SIG-M5 (cell line): ENCODE measurements around the gene OR2A2.
"Not testable (repeated sequence)": the region's sequence is repeated elsewhere in the genome, so short reads cannot be mapped to it uniquely, and the experiment has no call there.

Experiments used
- DNase-seq: peaks from one replicate; lab custom pipeline; 2025; lab: John Stamatoyannopoulos, UW

Gene OR2A2, protein sequence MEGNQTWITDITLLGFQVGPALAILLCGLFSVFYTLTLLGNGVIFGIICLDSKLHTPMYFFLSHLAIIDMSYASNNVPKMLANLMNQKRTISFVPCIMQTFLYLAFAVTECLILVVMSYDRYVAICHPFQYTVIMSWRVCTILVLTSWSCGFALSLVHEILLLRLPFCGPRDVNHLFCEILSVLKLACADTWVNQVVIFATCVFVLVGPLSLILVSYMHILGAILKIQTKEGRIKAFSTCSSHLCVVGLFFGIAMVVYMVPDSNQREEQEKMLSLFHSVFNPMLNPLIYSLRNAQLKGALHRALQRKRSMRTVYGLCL

DNA sequence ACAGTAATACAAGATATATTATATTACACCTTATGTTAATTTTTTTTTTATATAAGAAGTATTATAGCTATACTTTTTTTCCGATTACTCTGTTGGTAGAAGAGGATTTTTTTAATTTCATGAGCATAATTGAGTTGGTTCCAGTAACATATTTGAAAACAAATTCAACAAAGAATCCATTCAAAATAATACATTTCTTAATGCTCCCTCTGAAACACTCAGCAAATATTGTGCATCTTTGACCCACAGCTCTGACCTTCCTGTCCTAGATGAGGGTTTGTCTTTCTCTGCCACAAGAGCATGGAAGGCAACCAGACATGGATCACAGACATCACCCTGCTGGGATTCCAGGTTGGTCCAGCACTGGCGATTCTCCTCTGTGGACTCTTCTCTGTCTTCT, at the start of gene OR2A2:
TSS of gene OR2A2 (plus strand) at position 301 of the 400 bp plus-strand sequence. CDS start at position 301, 0 bp downstream.
- no peak for DNase-seq

DNA sequence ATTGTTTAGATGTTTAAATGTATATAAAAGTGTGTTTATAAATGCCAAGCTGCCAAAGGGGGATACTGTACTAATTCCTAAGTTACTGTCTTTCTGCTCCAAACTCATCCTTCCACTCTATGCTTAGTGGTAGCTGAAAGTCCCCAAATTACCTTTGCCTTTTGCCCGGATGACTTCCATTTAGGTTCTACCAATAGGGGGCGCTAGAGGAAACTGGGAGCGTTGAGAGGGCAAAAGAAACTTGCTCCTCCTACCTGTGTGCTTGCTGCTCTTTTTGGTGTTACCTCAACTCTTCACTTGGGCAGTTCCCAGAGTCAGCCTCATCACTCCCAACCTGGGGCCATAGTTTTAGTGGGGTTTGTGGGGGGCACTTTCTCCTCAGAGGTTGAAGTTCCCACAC, 45.7 kb upstream of the OR2A2 start:
- DNase-seq: no peak

GRCh38 chr7:144069511-144069910, 39.9 kb upstream of the OR2A2 start, which contains the start of gene OR2A25:
Gene OR2A25, plus strand, starts transcription at chr7:144069811. Its CDS starts 4,409 bp downstream, at chr7:144074220.
- no peak for DNase-seq

DNA sequence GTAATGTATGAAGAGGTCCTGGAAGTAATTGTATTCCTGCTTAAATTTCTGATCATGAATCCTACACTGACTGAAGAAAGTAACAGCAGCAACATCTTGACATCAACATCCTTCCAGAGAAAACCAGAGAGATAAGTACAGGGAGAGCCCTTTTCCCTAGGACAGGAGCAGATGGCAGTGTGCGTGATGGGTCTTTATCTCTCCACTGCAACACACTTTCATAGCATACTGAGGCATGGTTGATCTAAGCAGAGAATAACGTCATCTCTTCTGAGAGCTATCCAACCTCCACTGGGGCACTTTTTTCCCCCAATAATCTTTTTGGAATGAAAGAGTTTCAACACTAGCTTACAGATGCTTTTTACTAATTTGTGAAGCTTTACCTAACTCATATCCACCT, 39.4 kb upstream of the OR2A2 start:
- no peak for DNase-seq

DNA sequence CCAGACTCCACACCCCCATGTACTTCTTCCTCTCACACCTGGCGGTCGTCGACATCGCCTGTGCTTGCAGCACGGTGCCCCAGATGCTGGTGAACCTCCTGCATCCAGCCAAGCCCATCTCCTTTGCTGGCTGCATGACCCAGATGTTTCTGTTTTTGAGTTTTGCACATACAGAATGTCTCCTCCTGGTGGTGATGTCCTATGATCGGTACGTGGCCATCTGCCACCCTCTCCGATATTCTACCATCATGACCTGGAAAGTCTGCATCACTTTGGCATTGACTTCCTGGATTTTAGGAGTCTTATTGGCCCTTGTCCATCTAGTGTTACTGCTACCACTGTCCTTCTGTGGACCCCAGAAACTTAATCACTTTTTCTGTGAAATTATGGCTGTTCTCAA, 35.0 kb upstream of the OR2A2 start:
- DNase-seq: no peak

DNA sequence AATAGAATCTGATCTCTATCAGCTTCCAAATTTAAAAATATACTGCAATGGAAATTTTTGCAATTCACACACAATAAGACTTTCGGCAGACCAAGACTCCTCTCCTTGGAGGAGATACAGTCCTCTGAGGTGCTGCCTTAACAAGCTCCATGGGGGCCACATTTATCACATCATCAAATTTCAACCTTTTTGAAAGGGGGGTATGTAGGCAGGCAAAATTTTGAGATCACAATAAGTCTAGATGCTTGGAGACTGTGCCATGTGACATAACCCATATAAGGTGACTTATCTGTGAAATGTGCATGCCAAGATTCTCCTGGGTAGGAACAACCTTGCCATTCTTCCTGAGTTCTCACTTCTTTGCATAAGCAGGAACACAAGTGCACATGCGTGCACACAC, 23.4 kb upstream of the OR2A2 start, which contains the start of gene OR2A12:
TSS of gene OR2A12 (plus strand) at position 301 of the 400 bp plus-strand sequence. CDS start 8,830 bp downstream, outside the sequence.
- no peak for DNase-seq

DNA sequence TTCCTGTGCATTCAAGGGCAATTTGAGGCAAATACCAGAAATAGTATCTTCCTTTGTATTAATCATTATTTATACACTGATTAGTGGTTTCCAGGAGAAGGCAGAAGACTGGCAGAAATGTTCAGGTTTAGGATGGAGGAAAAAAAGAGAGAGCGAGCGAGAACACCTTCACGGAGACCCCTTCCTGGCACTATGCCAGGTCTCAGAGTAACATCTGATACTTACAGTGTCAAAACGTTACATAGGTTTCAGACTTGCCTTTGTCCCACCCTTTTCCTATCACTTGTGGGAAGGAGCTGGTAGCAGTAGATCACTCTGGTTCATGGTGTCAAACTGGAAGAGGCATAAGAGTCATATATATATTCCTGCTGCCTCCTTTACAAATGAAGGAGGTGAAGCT, 22.7 kb upstream of the OR2A2 start:
- DNase-seq: no peak

DNA sequence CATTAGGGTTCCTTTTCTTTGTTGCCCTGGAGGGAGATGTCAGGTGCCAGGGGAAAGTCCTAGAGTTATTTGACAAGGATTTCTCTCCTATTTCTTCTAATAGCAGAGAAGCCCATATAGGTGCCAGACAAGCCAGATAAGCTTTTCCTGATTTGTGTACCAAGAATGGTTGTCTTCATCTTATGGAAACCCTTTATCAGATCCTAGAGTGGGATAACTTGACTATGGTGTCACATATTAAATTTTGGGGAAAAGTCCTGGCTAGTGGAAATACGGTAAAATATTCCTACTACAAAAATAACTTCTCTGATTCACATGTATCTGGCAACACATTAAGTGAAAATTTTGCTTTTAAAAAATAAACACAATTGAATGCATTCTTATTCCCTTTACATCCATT, 22.2 kb upstream of the OR2A2 start:
- no peak for DNase-seq

GRCh38 chr7:144090667-144091066, 18.7 kb upstream of the OR2A2 start:
- DNase-seq: no peak

DNA sequence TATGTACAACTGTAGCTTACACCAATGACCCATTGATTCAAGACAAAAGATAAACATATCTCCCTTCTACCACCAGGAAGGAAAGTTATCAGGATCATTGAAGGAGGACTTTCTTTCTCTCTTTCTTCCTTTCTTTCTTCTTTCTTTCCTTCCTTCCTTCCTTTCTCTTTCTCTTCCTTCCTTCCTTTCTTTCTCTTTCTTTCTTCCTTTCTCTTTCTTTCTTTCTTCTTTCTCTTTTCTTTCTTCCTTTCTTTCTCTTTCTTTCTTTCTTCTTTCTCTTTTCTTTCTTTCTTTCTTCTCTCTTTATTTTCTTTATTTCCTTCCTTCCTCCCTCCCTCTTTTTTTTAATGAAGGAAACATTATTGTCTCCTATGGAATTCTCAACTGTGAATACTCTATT, 10.6 kb upstream of the OR2A2 start:
- no peak for DNase-seq

DNA sequence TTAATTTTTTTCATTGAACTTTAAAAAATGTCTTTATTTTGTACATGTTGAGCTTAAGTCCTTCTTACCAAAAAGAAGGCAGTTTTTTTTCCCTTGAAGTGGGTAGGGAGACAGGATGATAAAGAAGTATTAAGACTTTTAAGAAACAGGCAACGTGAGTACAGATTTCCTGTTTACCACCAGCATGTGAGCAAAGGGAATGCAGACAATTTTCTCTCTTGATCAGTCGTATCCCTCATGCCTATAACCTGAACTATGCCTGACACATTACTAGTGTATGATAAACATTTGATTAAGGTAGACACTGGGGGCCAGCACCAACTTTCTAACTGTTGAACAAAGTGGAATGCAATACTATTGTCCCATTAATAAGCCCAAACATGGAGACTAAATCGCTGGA, 8.8 kb upstream of the OR2A2 start:
- DNase-seq: no peak

GRCh38 chr7:144102041-144102440, 7.3 kb upstream of the OR2A2 start:
- DNase-seq: no peak

DNA sequence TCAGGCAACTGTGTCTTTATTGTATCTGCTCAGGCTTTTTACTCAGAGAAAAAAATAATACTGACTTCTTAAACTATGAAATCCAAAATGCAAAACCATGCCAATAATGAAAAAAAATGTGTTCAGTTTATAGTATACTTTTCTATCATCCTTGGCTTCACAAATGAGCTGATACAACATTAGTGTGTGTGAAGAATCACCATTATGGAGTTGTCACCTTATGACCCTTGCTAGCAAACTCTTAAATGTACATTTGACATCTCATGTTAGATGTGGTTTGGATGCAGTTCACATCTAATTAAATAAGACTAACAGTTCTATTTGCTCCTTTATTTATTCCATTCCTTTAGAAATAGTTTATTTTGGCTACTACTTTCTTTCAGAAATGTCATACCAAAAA, 4.2 kb upstream of the OR2A2 start:
- DNase-seq: no peak

DNA sequence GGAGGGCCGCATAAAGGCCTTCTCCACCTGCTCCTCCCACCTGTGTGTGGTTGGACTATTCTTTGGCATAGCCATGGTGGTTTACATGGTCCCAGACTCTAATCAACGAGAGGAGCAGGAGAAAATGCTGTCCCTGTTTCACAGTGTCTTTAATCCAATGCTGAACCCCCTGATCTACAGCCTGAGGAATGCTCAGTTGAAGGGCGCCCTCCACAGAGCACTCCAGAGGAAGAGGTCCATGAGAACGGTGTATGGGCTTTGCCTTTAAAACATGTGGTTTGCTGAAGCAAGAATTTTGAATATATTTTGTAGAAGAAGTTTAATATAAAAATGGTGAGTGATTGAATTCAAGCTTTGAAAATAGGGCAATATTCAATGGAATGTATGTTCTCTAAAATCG, 889 bp downstream of the OR2A2 start:
- DNase-seq: no peak

DNA sequence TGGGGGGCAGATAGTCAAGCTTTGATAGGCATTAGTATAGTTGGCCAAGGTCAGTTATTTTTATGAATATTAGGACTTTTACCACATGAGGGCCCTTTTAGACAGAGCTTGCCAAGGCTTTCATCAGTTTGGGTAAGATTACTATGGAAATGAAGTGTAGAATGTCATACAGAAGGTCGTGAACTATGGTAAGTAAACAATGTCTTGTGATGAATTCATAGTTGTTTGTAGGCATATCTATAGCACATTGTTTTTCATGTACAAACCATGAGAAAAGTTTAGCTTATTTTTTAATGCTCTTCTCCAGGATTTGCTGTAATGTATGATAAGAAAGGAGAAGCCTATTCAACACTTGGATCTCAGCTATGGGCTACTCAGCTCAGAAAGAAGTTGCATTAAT, 4.3 kb downstream of the OR2A2 start:
- DNase-seq: no peak

GRCh38 chr7:144118341-144118740, 9.0 kb downstream of the OR2A2 start:
- DNase-seq: no peak

DNA sequence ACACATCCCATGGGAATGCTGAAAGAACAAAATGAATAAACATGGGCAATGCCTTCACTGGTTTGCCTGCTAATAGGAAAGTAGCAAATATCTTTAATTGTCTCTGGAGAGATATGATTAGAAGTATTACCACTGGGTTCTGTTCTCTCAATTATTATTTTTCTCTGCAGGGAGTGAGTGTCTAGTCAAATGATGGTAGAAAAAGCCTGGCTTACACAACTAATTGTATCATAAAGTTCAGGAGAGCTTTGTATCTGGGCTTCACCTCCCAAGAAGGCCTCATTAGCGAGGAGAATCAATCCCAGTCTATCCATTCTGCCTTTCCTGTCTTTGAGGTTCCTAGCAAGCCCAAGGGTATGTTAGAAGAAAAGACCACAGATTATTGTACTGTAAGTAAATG, 13.5 kb downstream of the OR2A2 start, which contains the start of gene OR2A14:
TSS of gene OR2A14 (plus strand) at position 301 of the 400 bp plus-strand sequence. CDS start 5,937 bp downstream, outside the sequence.
- DNase-seq: no peak

- no peak for DNase-seq
Observed at GRCh38 chr7:144127714-144128334, 18.4 kb downstream of the OR2A2 start.

DNA sequence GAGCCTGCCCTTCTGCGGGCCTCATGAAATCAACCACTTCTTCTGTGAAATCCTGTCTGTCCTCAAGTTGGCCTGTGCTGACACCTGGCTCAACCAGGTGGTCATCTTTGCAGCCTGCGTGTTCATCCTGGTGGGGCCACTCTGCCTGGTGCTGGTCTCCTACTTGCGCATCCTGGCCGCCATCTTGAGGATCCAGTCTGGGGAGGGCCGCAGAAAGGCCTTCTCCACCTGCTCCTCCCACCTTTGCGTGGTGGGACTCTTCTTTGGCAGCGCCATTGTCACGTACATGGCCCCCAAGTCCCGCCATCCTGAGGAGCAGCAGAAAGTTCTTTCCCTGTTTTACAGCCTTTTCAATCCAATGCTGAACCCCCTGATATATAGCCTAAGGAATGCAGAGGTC, 20.2 kb downstream of the OR2A2 start:
- not testable (repeated sequence) for DNase-seq

DNA sequence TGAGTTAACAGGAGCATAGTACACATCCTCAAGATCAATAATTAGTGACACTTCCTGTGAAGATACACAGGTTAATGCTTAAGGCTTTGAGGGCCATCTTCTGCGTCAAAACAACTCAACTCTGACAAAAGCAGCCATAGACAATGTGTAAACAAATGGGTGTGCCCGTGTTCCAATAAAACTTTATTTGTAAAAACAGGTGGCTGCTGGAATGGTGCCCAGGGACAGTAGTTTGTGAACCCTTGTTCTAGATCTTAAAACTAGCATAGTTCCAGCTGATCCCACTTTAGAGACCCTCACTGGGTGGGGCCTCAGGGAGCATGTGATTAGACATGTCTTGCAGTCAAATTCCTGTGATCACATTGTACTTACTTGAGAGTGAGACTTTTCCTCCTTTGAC, 21.3 kb downstream of the OR2A2 start:
- DNase-seq: no peak

DNA sequence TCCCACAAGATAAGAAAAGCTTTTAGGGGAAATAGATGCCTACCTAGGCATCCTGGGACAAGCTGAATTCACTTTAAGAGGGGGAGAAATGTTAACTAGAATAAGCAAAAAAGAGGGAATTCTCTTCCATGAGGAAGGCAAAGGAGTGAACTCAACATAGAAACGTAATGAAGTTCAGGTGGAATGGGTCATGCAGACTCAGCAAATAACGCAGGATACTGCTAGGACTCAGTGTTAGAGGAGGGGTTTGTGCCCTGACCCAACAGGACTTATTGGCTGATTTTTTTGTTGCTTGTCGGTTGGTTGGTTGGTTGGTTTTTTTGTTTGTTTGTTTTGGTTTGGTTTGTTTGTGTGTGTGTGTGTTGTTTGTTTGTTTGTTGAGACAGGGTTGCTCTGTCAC, 22.9 kb downstream of the OR2A2 start:
- no peak for DNase-seq

DNA sequence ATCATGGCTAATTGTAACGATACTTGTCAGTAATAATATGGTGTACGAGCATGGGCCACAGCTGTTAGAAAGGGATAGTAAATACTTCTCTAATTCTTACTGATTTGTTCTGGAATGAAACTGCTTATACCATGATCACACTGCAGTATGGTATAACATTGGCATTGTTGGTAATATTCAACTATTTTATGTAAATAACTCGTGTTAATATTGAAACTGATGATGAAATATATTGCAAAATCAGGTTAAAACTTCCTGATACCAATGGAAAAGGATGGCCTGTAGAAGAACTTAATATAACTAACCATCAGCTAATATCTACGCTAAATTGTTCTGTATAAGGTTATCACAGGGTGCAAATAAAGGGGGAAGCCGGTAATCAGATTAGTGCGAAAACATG, 23.9 kb downstream of the OR2A2 start:
- no peak for DNase-seq

- DNase-seq: no peak
Observed at GRCh38 chr7:144134116-144134515, 24.7 kb downstream of the OR2A2 start.

- DNase-seq: no peak
Observed at GRCh38 chr7:144137501-144137900, 28.1 kb downstream of the OR2A2 start.
